ENCODE data around the gene ARHGAP8.
A peak's percentile ranks its signal among the peaks of the same experiment; 100 is the strongest.

The ARHGAP8 gene

GRCh38 chr22:44734278-44734677, 18.1 kb upstream of the ARHGAP8 start:
- no peak for DNase-seq (ENCODE audit: low read depth)
- no peak overlapping the region for H3K4me3 ChIP-seq (ENCODE audit: low read depth, low read length)
- no peak for TF ChIP-seq CTCF (IDR thresholded peaks at IDR 0.05; ENCODE audit: insufficient read depth, low read depth, low read length, missing control alignments)

GRCh38 chr22:44734801-44735517, 17.4 kb upstream of the ARHGAP8 start:
- H3K4me3 ChIP-seq (ENCODE audit: low read depth, low read length), result no peak overlapping the region
- no peak for DNase-seq (ENCODE audit: low read depth)
- TF ChIP-seq CTCF (IDR thresholded peaks at IDR 0.05; ENCODE audit: insufficient read depth, low read depth, low read length, missing control alignments), result no peak

GRCh38 chr22:44735518-44736428, 16.6 kb upstream of the ARHGAP8 start:
- H3K4me3 ChIP-seq (ENCODE audit: low read depth, low read length), result no peak overlapping the region
- DNase-seq (ENCODE audit: low read depth), result peak; percentile 70
- peak; percentile 95 for TF ChIP-seq CTCF (IDR thresholded peaks at IDR 0.05; ENCODE audit: insufficient read depth, low read depth, low read length, missing control alignments)

- TF ChIP-seq CTCF (IDR thresholded peaks at IDR 0.05; ENCODE audit: insufficient read depth, low read depth, low read length, missing control alignments), result no peak
- no peak for DNase-seq (ENCODE audit: low read depth)
- no peak overlapping the region for H3K4me3 ChIP-seq (ENCODE audit: low read depth, low read length)
Observed at GRCh38 chr22:44736581-44737405, 15.6 kb upstream of the ARHGAP8 start.

- H3K4me3 ChIP-seq (ENCODE audit: low read depth, low read length), result no peak overlapping the region
- TF ChIP-seq CTCF (IDR thresholded peaks at IDR 0.05; ENCODE audit: insufficient read depth, low read depth, low read length, missing control alignments), result no peak
- no peak for DNase-seq (ENCODE audit: low read depth)
Observed at GRCh38 chr22:44737406-44738346, 14.7 kb upstream of the ARHGAP8 start.

GRCh38 chr22:44738347-44738715, 14.0 kb upstream of the ARHGAP8 start:
- no peak for DNase-seq (ENCODE audit: low read depth)
- no peak for TF ChIP-seq CTCF (IDR thresholded peaks at IDR 0.05; ENCODE audit: insufficient read depth, low read depth, low read length, missing control alignments)
- no peak overlapping the region for H3K4me3 ChIP-seq (ENCODE audit: low read depth, low read length)

All from GM12865 (cell line).